Activated naive CD4-positive, alpha-beta T cell treated with anti-CD3 and anti-CD28 coated beads, Interleukin-2, amount 50 U/mL, for 72 hours (primary cell): ENCODE results near the gene SRGAP1. TPM values are rescaled to one million over a fixed set of nuclear protein-coding genes. Genes with fewer than 3 reads are reported as not detected.
"Not testable (repeated sequence)": the region's sequence is repeated elsewhere in the genome, so short reads cannot be mapped to it uniquely, and the experiment has no call there.

ENCODE experiments used
- ATAC-seq, 2 donors: fragments of 150-1000 bp; cut with Tn5 transposase; 2 replicates each; pipeline ENCODE4 v1.10.0; 2021; ENCODE audit warnings: mild to moderate bottlenecking in 2 of 2, moderate library complexity in 2 of 2
- DNase-seq, 2 donors: peaks; one replicate each; pipeline ENCODE4 v3.0.0; 2021 to 2022; ENCODE audit warnings: low spot score in 2 of 2
- H3K27ac Mint-ChIP-seq, 2 donors: one replicate each; pipeline ENCODE4 v1.8.0; 2022; ENCODE audit warnings: mild to moderate bottlenecking in 2 of 2, mixed read lengths in 2 of 2
- H3K36me3 Mint-ChIP-seq, 2 donors: one replicate each; pipeline ENCODE4 v1.8.0; 2022; ENCODE audit warnings: mixed read lengths in 2 of 2
- H3K9me3 Mint-ChIP-seq, 2 donors: one replicate each; pipeline ENCODE4 v1.8.0; 2022; ENCODE audit warnings: mixed read lengths in 2 of 2
- total RNA-seq, 2 donors: library from RNA; stranded (reverse); gene quantifications; one replicate each; pipeline ENCODE4 v1.2.3, GENCODE V29; 2022

The SRGAP1 gene
- total RNA-seq, 2 donors from 2014 or later: 0.25 TPM; not detected in 1

GRCh38 chr12:64018524-64018923 is 174.0 kb downstream of the SRGAP1 start:
- Mint-ChIP-seq H3K36me3 (no peaks in the 10 kb centered on the region), H3K9me3 (no peaks in the 10 kb centered on the region), H3K27ac (no peak overlapping the region)
- DNase-seq (no peak), ATAC-seq (no peak)

- Mint-ChIP-seq H3K9me3 (no peaks in the 10 kb centered on the region), H3K36me3 (no peaks in the 10 kb centered on the region), H3K27ac (no peak overlapping the region)
- ATAC-seq: no peak
- no peak for DNase-seq
These were observed 174.6 kb downstream of the SRGAP1 start for GRCh38 chr12:64019101-64019500.

GRCh38 chr12:64019654-64020053 is 175.2 kb downstream of the SRGAP1 start:
- ATAC-seq (no peak), DNase-seq (no peak)
- Mint-ChIP-seq H3K36me3 (no peaks in the 10 kb centered on the region), H3K9me3 (no peaks in the 10 kb centered on the region), H3K27ac (no peak overlapping the region)

- no peak for ATAC-seq
- Mint-ChIP-seq H3K27ac (no peak overlapping the region), H3K9me3 (no peaks in the 10 kb centered on the region), H3K36me3 (no peaks in the 10 kb centered on the region)
- no peak for DNase-seq
These were observed 180.9 kb downstream of the SRGAP1 start for GRCh38 chr12:64025174-64025958.

- Mint-ChIP-seq H3K9me3 (no peaks in the 10 kb centered on the region), H3K36me3 (no peaks in the 10 kb centered on the region), H3K27ac (no peak overlapping the region)
- no peak for ATAC-seq
- no peak for DNase-seq
These were observed 182.8 kb downstream of the SRGAP1 start for GRCh38 chr12:64027311-64027710.

- no peak for DNase-seq
- Mint-ChIP-seq H3K27ac (no peak overlapping the region), H3K36me3 (no peaks in the 10 kb centered on the region), H3K9me3 (no peaks in the 10 kb centered on the region)
- ATAC-seq: no peak
These were observed 184.0 kb downstream of the SRGAP1 start for GRCh38 chr12:64028541-64028940.

- no peaks in the 10 kb centered on the region for H3K36me3 Mint-ChIP-seq
These were observed 184.7 kb downstream of the SRGAP1 start for GRCh38 chr12:64029013-64029857.

GRCh38 chr12:64030155-64030554 is 185.7 kb downstream of the SRGAP1 start:
- ATAC-seq: no peak
- H3K9me3 Mint-ChIP-seq: no peaks in the 10 kb centered on the region
- no peak overlapping the region for H3K27ac Mint-ChIP-seq
- H3K36me3 Mint-ChIP-seq: no peaks in the 10 kb centered on the region
- no peak for DNase-seq

More at GRCh38 chr12:64029013-64029857, 184.7 kb downstream of the SRGAP1 start:
- Mint-ChIP-seq H3K27ac (no peak overlapping the region), H3K9me3 (no peaks in the 10 kb centered on the region)
- ATAC-seq: no peak
- no peak for DNase-seq

- not testable (repeated sequence) for H3K9me3 Mint-ChIP-seq, DNase-seq, ATAC-seq, H3K27ac Mint-ChIP-seq, H3K36me3 Mint-ChIP-seq
These were observed 189.6 kb downstream of the SRGAP1 start for GRCh38 chr12:64034056-64034455.

- no peaks in the 10 kb centered on the region for H3K36me3 Mint-ChIP-seq
- DNase-seq (no peak), ATAC-seq (no peak)
- H3K27ac Mint-ChIP-seq: no peak overlapping the region
- no peaks in the 10 kb centered on the region for H3K9me3 Mint-ChIP-seq
These were observed 190.5 kb downstream of the SRGAP1 start for GRCh38 chr12:64034901-64035576.

GRCh38 chr12:64036414-64036813 is 191.9 kb downstream of the SRGAP1 start:
- ATAC-seq (no peak), DNase-seq (no peak)
- H3K9me3 Mint-ChIP-seq: no peaks in the 10 kb centered on the region
- H3K36me3 Mint-ChIP-seq: no peaks in the 10 kb centered on the region
- no peak overlapping the region for H3K27ac Mint-ChIP-seq

GRCh38 chr12:64039281-64039871 is 194.9 kb downstream of the SRGAP1 start:
- ATAC-seq: no peak
- Mint-ChIP-seq H3K9me3 (no peaks in the 10 kb centered on the region), H3K27ac (no peak overlapping the region), H3K36me3 (no peaks in the 10 kb centered on the region)
- no peak for DNase-seq

- no peak for DNase-seq
- H3K27ac Mint-ChIP-seq: no peak overlapping the region
- ATAC-seq: no peak
- no peaks in the 10 kb centered on the region for H3K36me3 Mint-ChIP-seq
- H3K9me3 Mint-ChIP-seq: no peaks in the 10 kb centered on the region
These were observed 198.4 kb downstream of the SRGAP1 start for GRCh38 chr12:64042911-64043310.

GRCh38 chr12:64044191-64044590 is 199.7 kb downstream of the SRGAP1 start:
- DNase-seq (no peak), ATAC-seq (no peak)
- H3K27ac Mint-ChIP-seq: no peak overlapping the region
- H3K36me3 Mint-ChIP-seq: no peaks in the 10 kb centered on the region
- H3K9me3 Mint-ChIP-seq: no peaks in the 10 kb centered on the region

- H3K36me3 Mint-ChIP-seq: no peaks in the 10 kb centered on the region
- no peak for ATAC-seq
These were observed 206.6 kb downstream of the SRGAP1 start for GRCh38 chr12:64051057-64051456.

GRCh38 chr12:64053117-64053516 is 208.6 kb downstream of the SRGAP1 start:
- H3K36me3 Mint-ChIP-seq: no peaks in the 10 kb centered on the region
- ATAC-seq (no peak), DNase-seq (no peak)
- H3K27ac Mint-ChIP-seq: no peak overlapping the region
- H3K9me3 Mint-ChIP-seq: no peaks in the 10 kb centered on the region

More at GRCh38 chr12:64051057-64051456, 206.6 kb downstream of the SRGAP1 start:
- Mint-ChIP-seq H3K27ac (no peak overlapping the region), H3K9me3 (no peaks in the 10 kb centered on the region)
- DNase-seq: no peak

GRCh38 chr12:64054079-64054520 is 209.6 kb downstream of the SRGAP1 start:
- no peak for ATAC-seq
- Mint-ChIP-seq H3K27ac (no peak overlapping the region), H3K9me3 (no peaks in the 10 kb centered on the region), H3K36me3 (no peaks in the 10 kb centered on the region)
- no peak for DNase-seq
